GM19035 (cell line): ENCODE measurements around the gene MYLK.

ENCODE experiments used
- ATAC-seq: cut with Tn5 transposase; IDR thresholded peaks from one replicate; pipeline ENCODE4 v1.9.1; 2021; ENCODE audit not compliant: unreplicated experiment

Gene MYLK

GRCh38 chr3:123778991-123779622 is 105.0 kb downstream of the MYLK start:
- no peak for ATAC-seq

GRCh38 chr3:123778525-123778924 is 105.6 kb downstream of the MYLK start:
- no peak for ATAC-seq

DNA sequence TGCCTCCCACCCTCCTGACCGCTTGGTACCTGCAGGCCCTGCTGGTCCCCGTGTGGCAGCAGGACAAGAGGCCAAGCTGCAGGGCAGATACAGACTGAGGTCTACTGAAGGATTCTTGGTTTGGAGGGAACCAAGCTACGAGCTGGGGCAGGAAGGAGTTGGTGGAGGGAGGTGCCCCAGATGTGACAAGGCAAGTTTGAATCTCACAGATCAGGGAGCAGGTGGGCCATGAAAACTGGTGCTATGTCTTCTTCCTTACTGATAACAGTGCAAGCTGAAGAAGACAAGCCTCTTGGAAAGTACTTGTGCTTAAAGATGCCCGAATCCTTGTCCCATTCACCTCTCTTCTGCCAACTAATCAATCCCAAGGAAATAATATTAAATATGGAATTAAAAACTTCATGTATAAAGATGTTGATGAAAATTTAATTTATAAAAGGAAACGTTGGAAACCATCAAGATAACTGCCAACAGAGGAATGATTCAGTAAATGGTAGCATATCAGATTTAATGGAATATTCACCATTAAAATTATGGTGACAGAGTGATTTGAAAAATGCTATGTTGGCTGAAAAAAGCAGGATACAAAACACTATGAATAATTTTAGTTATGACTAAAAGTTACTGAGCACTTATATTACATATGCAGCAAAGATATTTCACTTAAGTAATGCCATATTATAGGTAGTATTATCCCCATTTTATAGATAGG is 107.9 kb downstream of the MYLK start:
- ATAC-seq = no peak

DNA sequence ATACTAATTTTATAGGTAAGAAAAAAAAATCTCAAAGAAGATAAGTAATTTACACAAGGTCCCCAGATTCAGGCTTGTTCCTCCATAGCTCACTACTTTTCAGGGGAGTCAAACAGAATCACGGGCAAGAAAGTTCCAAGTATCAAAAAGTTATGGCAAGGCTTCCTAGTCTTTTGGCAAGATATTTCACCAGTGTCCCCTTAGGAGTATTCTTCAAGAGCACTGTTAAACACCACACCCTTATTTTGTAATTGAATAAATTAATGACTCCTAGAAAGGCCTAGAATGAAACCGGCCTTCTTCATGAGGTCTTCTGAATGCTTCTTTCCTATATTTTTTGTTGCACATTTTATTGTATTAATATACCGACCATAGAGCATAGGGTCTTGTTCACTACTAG is 109.7 kb downstream of the MYLK start:
- ATAC-seq = no peak

GRCh38 chr3:123773681-123774431 is 110.3 kb downstream of the MYLK start:
- ATAC-seq = no peak

GRCh38 chr3:123769356-123769743 is 114.8 kb downstream of the MYLK start:
- no peak for ATAC-seq

GRCh38 chr3:123768480-123769355 is 115.4 kb downstream of the MYLK start:
- no peak for ATAC-seq

GRCh38 chr3:123767564-123768292 is 116.4 kb downstream of the MYLK start:
- no peak for ATAC-seq

GRCh38 chr3:123767009-123767372 is 117.1 kb downstream of the MYLK start:
- no peak for ATAC-seq

GRCh38 chr3:123766193-123767008 is 117.7 kb downstream of the MYLK start:
- no peak for ATAC-seq

DNA sequence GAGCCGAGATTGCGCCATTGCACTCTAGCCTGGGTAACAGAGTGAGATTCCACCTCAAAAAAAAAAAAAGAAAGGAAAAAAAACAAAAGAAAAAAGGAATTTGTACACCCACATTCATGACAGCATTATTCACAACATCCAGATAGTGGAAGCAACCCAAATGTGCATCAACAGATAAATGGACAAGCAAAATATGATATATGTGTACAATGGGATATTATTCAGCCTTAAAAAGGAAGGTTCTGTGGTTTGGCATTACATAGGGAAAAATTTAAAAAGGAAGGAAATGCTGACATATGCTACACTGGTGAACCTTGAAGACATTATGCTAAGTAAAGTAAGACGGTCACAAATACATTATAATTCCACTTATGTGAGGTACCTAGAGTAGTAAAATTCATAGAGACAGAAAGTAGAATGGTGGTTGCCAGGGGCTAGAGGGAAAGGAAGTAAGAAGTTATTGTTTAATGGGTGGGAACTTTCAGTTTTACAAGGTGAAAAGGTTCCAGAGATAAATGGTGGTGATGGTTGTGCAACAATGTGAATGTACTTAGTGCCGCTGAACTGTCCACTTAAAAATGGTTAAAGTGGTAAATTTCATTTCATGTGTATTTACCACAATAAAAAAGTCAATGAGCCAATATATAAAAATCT is 118.5 kb downstream of the MYLK start:
- ATAC-seq = no peak

DNA sequence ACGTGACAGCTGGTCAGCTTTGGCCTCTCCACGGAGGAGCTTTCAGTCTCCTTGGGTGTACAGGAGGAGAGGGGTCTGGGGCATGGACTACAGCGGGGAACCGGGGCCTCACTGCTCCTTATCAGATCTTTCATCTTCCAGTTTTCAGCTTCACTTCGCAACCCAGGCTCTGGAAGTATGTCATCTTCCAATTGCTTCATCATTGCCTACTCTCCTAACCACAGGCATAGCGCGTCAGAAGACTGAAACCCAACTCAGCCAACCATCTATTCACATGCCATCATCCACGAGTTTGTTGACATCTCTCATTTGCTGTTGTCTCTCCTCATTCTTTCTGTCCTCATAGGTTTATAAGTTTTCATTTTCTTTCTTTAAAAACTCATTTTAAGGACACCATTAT is 119.5 kb downstream of the MYLK start:
- no peak for ATAC-seq

DNA sequence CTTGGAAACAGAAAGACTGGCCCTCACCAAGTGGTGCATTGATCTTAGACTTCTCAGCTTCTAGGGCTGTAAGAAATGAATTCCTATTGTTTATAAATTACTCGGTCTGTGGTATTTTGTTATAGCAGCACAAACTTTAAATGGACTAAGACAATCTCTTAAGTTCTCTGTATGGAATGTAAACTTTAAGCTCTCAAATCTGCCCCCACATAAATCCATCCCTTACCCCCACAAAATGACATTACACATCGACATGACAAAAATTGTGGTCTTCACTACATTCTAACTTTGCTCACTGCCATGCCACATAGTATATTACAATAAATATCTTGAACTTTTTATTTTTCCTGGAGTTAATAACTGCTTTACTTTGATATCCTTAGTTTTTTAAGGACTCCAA is 121.3 kb downstream of the MYLK start:
- no peak for ATAC-seq

GRCh38 chr3:123760817-123761216 is 123.3 kb downstream of the MYLK start:
- no peak for ATAC-seq

DNA sequence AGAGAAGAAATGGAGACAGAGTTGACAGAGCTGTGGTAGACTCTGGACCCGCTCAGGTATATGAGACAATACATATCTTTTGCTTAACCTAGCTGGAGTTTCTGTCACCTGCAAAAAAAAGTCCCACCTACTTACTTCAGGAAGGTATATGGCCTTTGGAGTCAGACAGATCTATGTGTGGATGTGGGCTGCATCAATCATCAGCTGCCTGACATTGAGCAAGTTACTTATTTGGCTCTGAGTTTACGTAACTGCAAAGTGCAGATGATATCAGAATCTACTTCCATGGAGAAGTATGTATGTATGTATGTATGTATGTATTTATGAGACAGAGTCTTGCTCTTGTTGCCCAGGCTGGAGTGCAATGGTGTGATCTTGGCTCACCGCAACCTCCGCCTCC is 124.3 kb downstream of the MYLK start:
- ATAC-seq = no peak

- no peak for ATAC-seq
Observed at GRCh38 chr3:123759311-123759710, 124.8 kb downstream of the MYLK start.

DNA sequence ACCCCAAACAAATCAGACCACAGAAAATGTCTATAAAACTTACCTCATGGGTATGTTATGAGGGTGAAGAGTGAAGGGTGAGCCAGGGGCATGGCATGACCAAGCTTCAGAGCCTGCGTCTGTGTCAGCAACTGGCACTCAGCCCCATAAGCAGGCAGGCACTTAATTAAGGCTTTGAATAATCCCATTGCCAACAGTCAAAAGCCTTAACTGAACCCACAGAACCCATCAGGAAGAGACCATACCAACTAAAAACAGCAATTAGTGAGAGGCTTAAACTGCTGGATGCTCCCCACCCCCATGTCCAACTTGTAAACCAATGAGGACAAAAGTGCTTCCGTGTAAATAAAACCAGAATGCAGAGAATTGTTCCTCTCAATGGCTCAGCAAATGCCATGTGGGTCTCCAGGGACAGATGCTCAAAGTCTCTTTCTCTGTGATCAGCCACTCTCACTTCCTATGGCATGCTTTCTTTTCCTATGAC is 126.0 kb downstream of the MYLK start:
- no peak for ATAC-seq

- ATAC-seq = no peak
Observed at GRCh38 chr3:123757281-123757940, 126.7 kb downstream of the MYLK start.

GRCh38 chr3:123755501-123755900 is 128.6 kb downstream of the MYLK start:
- no peak for ATAC-seq
